Measurements from ENCODE around the gene REG3A.

The REG3A gene

DNA sequence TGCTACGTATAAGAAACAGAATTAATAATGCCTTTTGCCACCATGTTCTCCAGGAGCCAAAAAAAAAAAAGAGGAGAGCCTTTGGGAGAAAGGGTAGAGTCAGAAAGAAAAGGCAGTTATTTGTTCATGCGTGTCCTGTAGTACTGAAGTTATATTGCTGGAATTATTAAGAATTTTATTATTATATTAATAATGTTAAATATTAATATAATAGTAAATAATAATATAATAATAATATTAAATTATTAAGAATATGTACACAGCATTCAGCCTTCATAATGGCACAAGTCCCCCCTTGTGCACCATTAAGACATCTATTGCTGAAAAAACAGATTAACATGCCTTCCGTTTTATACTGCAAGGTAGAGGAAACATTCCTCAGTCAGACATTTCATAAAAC lies 31.1 kb downstream of the REG3A start:
- H3K9me3 ChIP-seq (ENCODE audit: insufficient read depth, low read depth, low read length), result no peaks in the 10 kb centered on the region
- no peaks in the 10 kb centered on the region for H3F3A ChIP-seq (ENCODE audit: low read depth)
- H3K36me3 ChIP-seq (ENCODE audit: insufficient read depth, low read length), result no peaks in the 10 kb centered on the region
- no peaks in the 10 kb centered on the region for H3K4me1 ChIP-seq (ENCODE audit: insufficient read depth, low read length, poor library complexity, severe bottlenecking)
- TF ChIP-seq EZH2phosphoT487 (IDR thresholded peaks at IDR 0.05; ENCODE audit: borderline replicate concordance), result no peak
- TF ChIP-seq, protein P1, sequence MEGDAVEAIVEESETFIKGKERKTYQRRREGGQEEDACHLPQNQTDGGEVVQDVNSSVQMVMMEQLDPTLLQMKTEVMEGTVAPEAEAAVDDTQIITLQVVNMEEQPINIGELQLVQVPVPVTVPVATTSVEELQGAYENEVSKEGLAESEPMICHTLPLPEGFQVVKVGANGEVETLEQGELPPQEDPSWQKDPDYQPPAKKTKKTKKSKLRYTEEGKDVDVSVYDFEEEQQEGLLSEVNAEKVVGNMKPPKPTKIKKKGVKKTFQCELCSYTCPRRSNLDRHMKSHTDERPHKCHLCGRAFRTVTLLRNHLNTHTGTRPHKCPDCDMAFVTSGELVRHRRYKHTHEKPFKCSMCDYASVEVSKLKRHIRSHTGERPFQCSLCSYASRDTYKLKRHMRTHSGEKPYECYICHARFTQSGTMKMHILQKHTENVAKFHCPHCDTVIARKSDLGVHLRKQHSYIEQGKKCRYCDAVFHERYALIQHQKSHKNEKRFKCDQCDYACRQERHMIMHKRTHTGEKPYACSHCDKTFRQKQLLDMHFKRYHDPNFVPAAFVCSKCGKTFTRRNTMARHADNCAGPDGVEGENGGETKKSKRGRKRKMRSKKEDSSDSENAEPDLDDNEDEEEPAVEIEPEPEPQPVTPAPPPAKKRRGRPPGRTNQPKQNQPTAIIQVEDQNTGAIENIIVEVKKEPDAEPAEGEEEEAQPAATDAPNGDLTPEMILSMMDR (conservative IDR thresholded peaks at IDR 0.05; ENCODE audit: low read length), result no peak
- H3K4me3 ChIP-seq (ENCODE audit: low read length, poor library complexity, severe bottlenecking), result no peak overlapping the region
- no peaks in the 10 kb centered on the region for H3K9me2 ChIP-seq (replicated peaks; ENCODE audit: low read depth, low read length)
- H4K20me1 ChIP-seq (ENCODE audit: insufficient read depth, low read length, poor library complexity, severe bottlenecking), result no peaks in the 10 kb centered on the region
- no peak overlapping the region for H3K4me2 ChIP-seq (ENCODE audit: low read depth, low read length, poor library complexity, severe bottlenecking)
- no peak overlapping the region for H3K9ac ChIP-seq (ENCODE audit: low read depth, low read length, poor library complexity, severe bottlenecking)
- no peaks in the 10 kb centered on the region for H3K79me2 ChIP-seq (ENCODE audit: insufficient read depth, low read length)
- no peak overlapping the region for H2AFZ ChIP-seq (ENCODE audit: low read length)
- no peaks in the 10 kb centered on the region for H3K27me3 ChIP-seq (ENCODE audit: insufficient read depth, low read length, poor library complexity, severe bottlenecking)

DNA sequence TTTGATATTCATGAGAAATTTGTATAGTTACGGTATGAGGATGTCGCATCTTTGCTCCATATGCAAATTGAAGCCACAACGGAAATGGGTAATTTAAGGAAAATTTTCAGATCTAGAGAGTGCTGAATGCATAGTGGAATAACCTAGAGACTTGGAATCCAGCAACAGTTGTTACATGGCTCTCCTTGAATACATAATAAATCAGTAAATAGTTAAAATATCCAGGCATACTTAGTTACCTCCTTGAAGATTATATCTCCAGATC lies 33.9 kb downstream of the REG3A start:
- Histone ChIP-seq H2AFZ (ENCODE audit: low read length) (no peak overlapping the region), H3F3A (ENCODE audit: low read depth) (no peaks in the 10 kb centered on the region), H3K36me3 (ENCODE audit: insufficient read depth, low read length) (no peaks in the 10 kb centered on the region), H3K4me2 (ENCODE audit: low read depth, low read length, poor library complexity, severe bottlenecking) (no peak overlapping the region), H3K9ac (ENCODE audit: low read depth, low read length, poor library complexity, severe bottlenecking) (no peak overlapping the region), H3K4me1 (ENCODE audit: insufficient read depth, low read length, poor library complexity, severe bottlenecking) (no peaks in the 10 kb centered on the region), H3K9me3 (ENCODE audit: insufficient read depth, low read depth, low read length) (no peaks in the 10 kb centered on the region), H3K4me3 (ENCODE audit: low read length, poor library complexity, severe bottlenecking) (no peak overlapping the region), H4K20me1 (ENCODE audit: insufficient read depth, low read length, poor library complexity, severe bottlenecking) (no peaks in the 10 kb centered on the region), H3K27me3 (ENCODE audit: insufficient read depth, low read length, poor library complexity, severe bottlenecking) (no peaks in the 10 kb centered on the region), H3K9me2 (replicated peaks; ENCODE audit: low read depth, low read length) (no peaks in the 10 kb centered on the region), H3K79me2 (ENCODE audit: insufficient read depth, low read length) (no peaks in the 10 kb centered on the region)
- TF ChIP-seq, protein P1 (conservative IDR thresholded peaks at IDR 0.05; ENCODE audit: low read length), result no peak
- no peak for TF ChIP-seq EZH2phosphoT487 (IDR thresholded peaks at IDR 0.05; ENCODE audit: borderline replicate concordance)

DNA sequence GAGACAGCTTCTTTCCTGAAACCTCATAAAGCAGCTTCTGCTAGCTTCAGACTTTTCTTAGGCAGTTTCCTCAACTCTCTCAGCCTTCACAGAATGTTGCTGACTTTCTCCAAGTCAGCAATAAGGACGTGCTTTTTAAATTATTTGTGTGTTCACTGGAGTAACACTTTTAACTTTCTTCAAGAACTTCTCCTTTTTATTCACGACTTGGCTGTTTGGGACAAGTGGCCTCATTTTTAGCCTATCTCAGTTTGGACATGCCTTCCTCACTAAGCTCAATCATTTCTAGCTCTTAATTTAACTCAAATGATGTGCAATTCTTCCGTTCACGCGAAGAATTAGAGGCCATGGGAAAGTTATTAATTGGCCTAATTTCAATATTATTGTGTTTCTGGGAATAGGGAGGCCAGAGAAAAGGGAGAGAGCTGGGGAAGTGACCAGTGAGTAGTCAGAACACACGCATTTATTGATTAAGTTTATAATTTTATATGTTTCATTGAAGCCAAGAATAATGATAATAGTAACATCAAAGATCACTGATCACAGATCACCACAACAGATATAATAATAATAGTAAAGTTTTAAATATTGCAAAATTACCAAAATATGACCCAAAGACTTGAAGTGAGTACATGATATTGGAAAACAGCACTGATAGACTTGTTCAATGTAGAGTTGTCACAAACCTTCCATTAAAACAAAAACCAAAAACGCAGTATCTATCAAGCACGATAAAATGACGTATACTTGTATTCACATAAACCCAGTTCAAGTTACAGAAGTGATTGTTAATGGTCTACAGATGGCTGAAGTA lies 34.4 kb downstream of the REG3A start:
- TF ChIP-seq, protein P1 (conservative IDR thresholded peaks at IDR 0.05; ENCODE audit: low read length), result no peak
- no peak for TF ChIP-seq EZH2phosphoT487 (IDR thresholded peaks at IDR 0.05; ENCODE audit: borderline replicate concordance)
- H3K4me2 ChIP-seq (ENCODE audit: low read depth, low read length, poor library complexity, severe bottlenecking), result no peak overlapping the region
- H2AFZ ChIP-seq (ENCODE audit: low read length), result no peak overlapping the region
- H3K9ac ChIP-seq (ENCODE audit: low read depth, low read length, poor library complexity, severe bottlenecking), result no peak overlapping the region
- no peaks in the 10 kb centered on the region for H3F3A ChIP-seq (ENCODE audit: low read depth)
- no peaks in the 10 kb centered on the region for H3K27me3 ChIP-seq (ENCODE audit: insufficient read depth, low read length, poor library complexity, severe bottlenecking)
- no peaks in the 10 kb centered on the region for H3K9me3 ChIP-seq (ENCODE audit: insufficient read depth, low read depth, low read length)
- no peaks in the 10 kb centered on the region for H3K4me1 ChIP-seq (ENCODE audit: insufficient read depth, low read length, poor library complexity, severe bottlenecking)
- no peak overlapping the region for H3K4me3 ChIP-seq (ENCODE audit: low read length, poor library complexity, severe bottlenecking)
- no peaks in the 10 kb centered on the region for H3K36me3 ChIP-seq (ENCODE audit: insufficient read depth, low read length)
- no peaks in the 10 kb centered on the region for H3K9me2 ChIP-seq (replicated peaks; ENCODE audit: low read depth, low read length)
- no peaks in the 10 kb centered on the region for H4K20me1 ChIP-seq (ENCODE audit: insufficient read depth, low read length, poor library complexity, severe bottlenecking)
- H3K79me2 ChIP-seq (ENCODE audit: insufficient read depth, low read length), result no peaks in the 10 kb centered on the region
